ENCODE data around the gene TMEM132C.

TMEM132C gene

DNA sequence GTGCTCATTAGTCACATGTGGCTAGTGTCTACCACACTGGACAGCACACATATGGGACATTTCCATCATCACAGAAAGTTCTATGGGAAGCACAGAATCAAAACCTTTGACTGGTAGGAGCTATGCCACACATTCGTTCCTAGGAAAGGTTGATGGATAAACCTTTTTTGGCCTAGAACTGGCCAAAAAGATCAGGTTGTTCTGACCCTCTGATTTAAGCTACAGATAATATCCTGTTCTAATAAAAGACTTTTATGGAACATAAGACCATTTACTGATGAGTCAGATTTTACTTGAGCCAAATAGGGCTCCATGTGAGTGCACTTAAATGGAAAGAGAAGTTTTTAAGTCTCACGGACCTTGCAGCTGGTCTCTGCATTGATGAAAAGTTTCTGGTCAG is 413.6 kb downstream of the TMEM132C start:
- DNase-seq = no peak

DNA sequence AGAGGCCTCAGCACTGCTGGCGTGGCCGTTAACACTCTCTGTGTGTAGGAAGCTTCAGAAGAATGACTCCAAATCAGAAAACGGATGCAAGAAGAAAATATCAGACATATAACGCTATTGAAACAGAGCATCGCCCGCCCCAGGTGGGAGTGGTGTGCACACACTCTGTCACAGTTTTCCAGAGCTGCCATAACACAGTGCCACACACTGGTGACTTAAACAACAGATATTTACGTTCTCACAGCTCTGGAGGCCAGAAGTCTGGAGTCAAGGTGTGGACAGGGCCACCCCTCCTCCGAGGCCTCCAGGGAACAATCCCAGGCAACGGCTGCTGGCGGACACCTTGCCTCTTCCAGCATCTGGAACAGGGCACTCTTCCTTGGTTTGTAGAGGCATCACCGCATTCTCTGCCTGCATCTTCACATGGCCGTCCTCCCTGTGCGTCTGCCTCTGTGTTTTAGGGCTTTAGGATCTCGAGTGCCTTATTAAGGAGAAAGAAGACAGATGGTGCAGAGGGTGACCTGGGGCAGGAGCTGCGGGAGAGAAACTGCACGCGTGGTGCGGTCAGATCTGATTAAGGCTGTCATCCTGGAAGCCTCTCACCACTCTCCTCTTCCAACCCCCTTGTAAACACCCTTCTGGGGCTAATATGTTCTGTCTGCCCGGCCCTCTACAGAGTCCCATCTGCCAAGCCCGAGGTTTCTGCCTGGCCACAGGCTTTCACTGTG is 415.7 kb downstream of the TMEM132C start:
- no peak for DNase-seq

DNA sequence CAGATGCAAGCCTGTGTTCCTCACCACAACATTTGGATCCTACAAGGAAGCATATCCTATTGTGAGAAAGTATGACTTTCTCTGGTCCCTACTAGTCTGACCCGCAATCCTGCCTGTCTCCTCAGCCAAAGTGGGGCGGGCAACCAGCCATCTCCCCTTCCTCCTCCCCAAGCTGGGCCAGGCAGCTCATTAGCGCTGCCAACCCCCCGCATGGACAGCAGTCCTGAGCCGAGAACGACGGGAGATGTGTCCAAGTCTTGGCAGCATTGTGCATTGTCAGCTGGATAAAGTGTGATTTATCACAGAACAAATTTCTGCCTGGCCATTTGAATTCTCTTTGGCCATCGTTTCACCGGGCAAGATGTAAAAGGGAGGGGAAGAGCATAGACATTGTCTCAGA is 417.4 kb downstream of the TMEM132C start:
- DNase-seq = no peak

DNA sequence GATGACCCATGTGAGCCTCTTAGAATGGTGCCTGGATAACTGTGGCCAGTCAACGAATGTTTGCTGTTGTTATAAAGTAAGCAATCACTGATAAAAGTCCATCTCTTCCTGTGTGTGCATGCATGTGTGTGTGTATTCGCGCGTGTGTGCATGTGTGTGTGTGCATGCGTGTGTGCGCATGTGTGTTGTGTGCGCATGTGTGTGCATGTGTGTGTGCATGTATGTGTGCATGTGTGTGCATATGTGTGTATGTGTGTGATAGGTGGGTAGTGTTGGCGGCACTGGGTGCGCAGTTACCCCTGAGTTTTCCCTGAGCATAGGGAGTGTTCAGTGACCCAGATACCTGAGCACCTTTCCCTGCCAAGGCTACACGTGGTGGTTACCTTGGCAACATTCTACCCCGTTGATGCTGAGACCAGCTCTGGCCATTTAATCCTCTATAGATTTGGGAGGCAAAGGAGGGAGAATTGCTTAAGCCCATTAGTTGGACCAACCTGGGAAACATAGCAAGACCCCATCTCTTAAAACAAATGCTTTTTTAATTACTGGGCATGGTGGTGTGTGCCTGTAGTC is 419.0 kb downstream of the TMEM132C start:
- DNase-seq = no peak

DNA sequence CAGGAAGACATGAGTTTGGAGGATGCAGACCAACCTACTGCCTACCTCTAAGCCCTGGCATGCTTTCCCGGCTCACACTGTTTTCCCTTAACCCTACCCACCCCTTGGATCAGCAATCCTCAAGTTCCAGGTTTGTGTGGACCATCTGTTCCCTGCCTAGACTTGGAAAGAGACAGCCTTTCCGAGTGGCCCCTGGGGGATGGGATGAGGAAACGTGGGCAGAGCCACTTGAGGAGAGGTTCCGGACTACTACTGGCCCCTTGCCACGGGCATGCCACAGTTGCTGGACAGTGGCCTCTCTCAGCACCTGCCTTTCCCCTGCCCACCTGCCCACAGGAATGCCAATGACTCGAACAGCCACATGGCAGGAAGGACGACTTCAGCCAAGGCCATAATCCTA is 420.9 kb downstream of the TMEM132C start:
- no peak for DNase-seq

DNA sequence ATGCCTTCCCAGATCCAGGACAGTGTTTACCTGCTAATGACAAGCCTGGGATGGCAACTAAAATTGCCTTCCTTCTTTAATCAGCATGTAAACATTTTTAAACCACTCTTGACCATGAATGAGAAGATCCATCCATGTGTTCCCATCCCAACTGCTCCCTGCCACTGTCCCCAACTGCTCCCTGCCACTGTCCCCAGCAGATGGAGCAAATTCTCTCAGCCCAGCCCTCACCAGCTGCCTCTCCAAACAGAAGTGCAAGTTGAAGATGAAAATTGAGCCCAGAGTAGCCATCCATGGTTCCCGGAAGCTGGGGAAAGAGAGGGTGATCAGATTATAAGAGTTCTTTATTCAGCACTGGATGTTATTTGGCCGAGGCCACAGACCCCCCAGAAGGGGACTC is 423.7 kb downstream of the TMEM132C start:
- DNase-seq = no peak

DNA sequence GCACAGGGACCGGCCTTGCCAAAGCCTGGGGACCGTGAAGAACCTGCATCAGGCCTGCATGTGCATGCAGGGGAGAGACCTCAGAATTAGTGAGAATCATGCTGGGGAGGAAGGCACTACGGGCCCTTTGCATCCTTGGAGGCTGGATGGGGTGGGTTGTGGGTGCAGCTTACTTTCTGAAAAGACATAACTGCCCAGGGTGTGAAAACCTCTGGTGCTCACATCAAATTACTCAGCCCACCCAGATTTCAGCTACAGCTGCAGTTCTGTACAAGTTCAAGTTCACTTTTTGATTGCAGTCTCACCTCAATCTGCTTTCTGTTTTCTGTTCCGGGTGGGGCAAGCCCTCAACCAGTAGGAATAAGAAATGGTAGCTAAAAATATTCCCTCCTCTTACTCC is 426.1 kb downstream of the TMEM132C start:
- peak; percentile 25 for DNase-seq

DNA sequence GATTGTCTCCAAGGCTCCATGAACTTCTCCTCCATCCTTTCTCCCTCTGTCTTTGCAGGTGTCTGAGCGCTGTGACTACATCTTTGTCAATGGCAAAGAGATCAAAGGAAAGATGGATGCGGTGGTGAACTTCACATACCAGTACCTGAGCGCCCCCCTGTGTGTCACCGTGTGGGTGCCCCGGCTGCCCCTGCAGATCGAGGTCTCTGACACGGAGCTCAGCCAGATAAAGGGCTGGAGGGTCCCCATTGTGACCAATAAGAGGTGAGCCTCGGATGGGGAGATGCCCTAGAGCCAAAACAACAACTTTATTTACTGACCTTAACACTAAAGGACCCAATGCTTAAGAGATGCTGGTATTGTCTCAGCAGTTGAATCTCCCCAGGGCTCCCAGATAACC is 426.8 kb downstream of the TMEM132C start:
- DNase-seq = no peak

DNA sequence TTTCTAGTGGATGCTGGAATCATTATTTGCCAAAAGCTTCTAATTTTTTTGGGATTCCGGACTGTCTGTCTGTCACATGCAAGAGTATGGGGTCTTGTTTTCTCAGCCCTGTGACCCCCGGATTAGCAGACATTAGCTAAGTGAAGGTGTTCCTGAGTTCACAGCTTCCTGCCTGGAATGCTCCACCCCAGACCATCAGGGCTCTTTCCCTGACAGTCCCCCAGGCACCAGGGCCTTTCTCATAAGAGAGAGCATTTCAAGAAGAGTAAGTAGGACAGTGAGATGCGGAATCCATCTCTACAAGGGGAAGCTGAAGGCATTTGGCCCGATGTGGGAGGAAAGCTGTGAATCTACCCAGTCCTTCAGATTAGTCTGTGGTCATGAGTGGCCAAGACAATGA is 427.5 kb downstream of the TMEM132C start:
- DNase-seq = no peak

DNA sequence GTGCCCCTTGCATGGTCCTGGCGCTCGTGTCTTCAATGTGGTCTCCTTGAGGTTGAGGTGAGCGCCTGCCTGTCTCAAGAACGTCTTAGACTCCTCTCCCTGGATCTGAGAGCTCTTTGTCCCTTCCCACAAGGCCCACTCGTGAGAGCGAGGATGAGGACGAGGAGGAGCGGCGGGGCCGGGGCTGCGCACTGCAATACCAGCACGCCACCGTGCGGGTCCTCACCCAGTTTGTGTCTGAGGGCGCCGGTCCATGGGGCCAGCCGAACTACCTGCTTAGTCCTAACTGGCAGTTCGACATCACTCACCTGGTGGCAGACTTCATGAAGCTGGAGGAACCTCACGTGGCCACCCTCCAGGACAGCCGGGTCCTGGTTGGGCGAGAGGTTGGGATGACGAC is 428.7 kb downstream of the TMEM132C start:
- DNase-seq = no peak

DNA sequence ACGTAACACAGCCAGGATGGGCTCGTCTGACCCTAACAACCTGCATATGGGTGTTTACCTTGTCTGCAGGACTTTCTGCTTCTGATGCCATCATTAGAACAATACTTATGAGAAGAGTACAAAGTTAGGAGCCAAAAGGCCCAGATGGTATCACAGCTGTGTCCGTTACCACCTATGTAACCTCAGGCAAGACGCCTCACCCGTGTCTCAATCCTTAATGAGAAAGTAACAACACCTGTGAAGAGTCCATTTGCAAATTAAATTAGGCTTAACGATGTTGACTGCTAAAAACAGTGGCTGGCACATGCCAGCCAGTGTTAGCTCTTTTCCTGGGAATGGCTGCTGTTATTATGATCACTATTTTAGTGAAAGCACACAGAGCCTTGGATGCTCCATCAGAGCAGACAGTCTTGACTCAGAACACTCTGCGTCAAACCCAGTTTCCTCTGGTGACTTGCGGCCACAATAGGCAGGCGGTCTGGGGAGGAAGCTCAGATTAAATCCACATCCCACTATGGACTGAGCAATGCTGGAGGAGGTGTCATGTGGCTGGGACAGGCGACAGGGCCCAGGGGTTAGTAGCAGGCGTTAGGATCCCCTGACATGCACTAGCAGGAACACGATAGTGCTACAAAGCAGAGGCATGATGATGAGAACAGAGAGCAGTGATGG is 431.5 kb downstream of the TMEM132C start:
- DNase-seq = no peak

DNA sequence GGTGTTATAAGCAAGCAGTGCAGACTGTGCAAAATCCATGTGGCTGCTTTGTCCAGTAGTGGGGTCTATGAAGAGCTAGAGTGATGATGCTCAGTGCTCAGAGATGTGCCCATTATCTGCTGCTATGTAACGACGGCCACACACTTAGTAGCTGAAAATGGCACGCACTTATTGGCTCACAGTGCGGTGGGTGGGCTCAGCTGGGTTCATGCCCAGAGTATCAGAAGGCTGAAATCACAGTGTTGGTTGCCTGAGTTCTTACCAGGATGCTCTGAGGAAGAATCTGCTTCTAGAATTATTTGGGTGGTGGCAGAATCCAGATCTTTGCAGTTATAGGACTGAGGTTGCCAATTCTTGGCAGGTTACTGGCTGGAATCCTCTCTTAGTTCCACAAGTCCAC is 432.1 kb downstream of the TMEM132C start:
- no peak for DNase-seq

DNA sequence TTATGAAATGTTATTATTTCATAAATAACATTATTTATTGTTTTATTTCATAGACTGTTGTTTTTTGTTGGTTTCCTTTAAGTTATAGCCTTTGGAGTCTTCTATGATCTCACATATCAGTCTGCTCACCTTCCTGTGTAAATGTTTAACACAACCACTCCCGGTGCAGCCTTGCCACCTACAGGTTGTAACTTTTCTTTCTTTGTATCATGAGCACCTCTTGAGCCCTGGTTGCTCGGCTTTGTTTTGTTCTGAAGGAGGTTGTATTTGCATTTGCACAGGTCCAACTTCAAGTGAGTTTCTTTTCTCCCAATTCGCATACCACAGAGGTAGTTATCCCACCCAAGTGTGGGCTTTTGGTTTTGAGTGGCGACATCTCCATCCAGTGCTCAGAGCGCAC is 435.4 kb downstream of the TMEM132C start:
- DNase-seq = no peak

DNA sequence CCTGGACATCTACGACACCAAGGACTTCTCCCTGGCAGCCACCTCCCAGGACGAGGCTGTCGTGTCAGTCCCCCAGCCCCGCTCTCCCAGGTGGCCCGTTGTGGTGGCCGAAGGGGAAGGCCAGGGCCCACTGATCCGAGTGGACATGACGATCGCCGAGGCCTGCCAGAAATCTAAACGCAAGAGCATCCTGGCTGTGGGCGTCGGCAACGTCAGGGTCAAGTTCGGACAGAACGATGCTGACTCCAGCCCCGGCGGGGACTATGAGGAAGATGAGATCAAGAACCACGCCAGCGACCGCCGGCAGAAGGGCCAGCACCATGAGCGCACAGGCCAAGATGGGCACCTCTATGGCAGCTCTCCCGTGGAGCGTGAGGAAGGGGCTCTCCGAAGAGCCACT is 438.2 kb downstream of the TMEM132C start:
- DNase-seq = no peak

DNA sequence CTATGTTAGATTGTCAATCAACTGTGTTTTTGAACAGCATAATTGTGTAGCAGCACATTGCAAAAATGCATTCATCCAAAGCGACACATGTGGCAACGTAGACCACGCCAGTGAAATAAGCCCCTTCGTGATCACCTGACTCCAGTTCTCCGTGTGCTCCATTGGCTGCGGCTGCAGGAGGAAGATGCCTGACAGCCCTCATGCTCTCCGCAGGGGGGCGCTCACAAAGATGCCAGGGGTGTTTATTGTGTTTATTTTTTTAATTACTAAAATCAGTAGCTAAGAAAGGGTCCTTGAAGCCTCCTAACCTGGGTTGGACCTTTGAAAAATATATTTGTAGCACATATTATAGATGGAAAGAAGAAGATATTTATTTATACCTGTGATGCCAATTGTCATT is 440.5 kb downstream of the TMEM132C start:
- DNase-seq = no peak

DNA sequence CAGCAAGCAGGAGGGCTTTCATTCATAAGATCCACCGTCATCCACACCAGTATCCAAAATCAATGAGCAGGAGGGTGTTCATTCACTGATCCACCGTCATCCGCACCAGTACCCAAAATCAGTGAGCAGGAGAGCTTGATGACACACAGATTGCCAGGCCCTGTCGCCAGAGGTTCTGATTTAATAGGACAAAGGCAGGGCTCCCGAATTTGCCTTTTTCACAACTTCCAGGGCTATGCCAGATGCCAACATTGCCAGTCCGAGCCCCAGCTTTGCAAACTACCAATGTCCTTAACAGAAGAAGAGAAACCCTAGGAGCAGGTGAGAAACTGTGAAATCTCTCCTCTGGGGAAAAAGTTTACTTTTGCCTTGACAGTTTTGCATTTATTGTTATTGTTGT is 441.8 kb downstream of the TMEM132C start:
- no peak for DNase-seq

DNA sequence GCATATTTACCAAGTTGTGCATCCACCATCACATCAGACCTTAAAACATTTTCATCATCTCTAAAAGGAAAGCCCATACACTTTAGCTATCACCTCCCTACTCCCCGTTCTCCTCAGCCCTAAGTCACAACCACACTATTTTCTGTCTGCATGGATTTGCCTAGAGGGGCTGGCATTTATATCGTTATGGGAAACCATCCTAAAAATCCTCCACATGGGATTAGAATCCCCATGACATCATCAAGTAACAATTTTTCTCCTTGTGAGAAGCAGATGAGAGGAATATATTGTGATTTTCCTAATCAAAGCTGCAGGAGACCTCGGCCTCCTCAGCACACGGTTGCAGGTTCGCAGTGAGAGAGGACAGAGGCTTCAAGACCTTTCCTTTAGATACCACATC is 442.7 kb downstream of the TMEM132C start:
- DNase-seq = no peak

DNA sequence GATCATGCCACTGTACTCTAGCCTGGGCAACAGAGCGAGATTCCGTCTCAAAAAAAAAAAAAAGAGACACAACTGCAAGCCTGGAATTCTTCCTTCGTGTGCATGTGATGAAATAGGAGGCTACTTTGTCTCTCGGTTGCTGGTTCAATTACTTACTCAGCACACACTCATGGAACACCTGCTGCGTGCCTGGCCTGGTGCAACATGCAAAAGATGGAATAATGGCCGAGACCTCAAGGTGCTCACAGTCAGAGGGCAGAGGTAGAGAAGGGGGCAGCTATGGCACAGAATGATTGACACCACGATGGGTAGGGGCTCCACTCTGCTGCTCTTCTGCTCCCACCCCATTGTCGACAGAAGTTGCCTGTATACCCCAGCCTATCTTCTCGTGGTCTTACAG is 444.5 kb downstream of the TMEM132C start:
- no peak for DNase-seq

DNA sequence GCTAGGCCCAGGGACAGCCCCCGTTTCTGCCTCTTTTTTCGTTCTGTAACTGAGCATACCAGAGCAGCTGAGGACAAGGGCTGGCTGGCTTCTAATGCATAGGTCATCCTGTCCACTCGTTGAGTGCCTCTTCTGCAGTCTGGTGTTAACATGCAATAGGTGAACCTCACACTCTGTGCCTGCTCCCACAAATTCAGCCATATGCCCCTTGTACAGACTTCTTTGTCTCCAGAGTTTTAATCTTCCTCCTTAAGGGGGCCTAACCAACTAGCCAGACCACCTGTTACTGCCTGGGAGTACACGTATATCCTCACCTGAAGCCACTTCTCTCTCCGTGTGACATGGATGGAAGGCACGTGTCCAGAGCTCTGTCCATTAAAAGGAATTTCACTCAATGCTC is 445.7 kb downstream of the TMEM132C start:
- DNase-seq = no peak

DNA sequence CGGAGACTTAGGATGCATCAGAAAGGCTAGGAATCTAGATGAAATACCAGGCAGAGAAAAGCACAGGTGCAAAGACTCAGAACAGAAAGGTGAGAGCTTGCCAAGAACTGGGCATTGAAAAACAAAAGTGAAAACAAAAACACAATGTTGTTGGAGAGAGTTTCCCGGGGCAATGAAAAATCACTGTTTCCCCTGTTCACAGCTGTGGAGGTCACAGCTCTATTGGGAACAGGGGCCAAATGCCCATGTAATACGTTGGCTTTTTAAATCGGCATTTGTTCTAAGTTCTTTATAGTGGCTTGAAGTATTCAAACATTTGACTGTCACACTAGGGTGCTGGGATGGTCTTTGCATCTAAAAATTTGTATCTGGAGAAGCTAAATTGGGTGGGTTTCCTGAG is 448.5 kb downstream of the TMEM132C start:
- no peak for DNase-seq

DNA sequence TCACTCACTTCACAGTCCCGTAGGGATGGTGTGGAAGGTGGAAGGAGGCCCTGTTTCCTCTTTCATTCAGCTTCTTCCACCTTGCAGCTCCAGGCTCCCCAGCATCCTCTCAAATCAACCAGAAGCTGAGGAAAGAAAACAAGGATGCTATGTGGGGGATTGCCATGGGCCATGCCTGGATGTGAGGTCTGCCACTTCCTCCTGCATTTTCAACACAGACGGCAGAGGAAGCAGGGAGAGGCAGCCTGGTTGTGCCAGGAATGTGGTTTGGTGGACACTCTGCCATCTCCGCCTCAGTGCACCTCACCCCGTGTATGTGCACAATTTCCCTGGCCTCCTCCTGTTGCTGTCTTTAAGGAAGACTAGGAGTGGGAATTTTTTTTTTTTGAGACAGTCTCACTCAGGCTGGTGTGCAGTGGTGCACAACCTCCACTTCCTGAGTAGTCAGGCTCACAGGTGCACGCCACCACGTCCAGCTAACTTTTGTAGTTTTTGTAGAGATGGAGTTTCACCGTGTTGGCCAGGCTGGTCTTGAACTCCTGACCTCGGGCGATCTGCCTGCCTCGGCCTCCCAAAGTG is 457.6 kb downstream of the TMEM132C start:
- DNase-seq = no peak

DNA sequence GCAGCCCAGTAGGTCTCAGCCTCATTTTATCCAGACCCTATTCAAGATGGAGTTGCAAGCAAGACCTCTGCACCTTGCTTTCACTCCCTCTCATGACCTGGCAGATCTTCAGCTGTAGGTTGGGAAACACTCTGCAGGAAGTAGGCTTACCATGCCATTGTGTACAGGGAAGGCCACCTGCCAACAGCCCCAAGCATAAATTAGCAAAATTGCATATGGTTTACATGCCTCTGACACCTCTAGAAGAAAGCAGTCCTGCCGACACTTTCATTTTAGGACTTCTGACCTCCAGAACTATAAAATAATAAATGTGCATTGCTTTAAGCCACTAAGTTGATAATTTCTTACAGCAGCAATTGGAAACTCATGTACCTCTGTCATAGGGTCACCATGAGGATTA is 459.9 kb downstream of the TMEM132C start:
- no peak for DNase-seq

DNA sequence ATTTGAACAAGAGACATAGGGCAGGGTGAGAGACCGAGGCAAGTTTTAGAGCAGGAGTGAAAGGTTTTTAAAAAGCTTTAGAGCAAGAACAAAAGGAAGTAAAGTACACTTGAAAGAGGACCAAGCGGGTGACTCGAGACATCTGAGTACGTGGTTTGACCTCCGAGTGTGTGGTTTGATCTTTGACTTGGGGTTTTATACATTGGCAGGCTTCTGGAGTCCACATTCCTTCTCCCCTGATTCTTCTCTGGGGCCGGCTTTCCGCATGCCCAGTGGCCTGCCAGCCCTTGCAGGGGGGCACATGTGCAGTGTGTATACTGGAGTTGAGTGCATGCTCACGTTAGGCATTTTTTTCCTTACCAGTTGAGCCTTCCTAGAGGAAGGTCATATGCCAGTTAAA is 460.5 kb downstream of the TMEM132C start:
- DNase-seq = no peak

DNA sequence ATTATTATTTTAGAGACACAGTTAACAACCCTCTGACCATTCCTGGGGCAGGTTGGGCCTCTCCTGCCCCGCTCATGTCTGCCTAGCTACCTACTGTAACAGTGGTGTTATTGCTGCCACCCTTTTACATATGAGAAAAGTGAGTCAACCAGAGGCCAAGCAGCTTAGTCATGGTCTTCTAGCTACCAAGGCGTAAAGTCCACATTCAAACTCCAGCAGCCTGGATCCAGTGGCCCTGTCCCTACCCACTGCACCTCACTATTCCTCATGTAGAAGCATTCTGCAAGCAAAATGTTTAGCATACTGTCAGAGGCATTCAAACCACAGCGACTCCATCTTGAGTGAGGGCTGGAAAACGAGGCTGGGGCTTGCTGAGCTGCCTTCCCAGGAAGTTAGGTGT is 461.0 kb downstream of the TMEM132C start:
- no peak for DNase-seq

Measured in CD4-positive, alpha-beta T cell treated with Interleukin-4 for 4 hours (primary cell).